Spleen (tissue), 7 donors: ENCODE data around the gene SLC35G3.

Experiments used
- CTCF ChIP-seq, 11 experiments: fragments of 200-600 bp in 7 of 11; fragments of 450-650 bp in 4 of 11; sonication (generic) in 4 of 11; IDR thresholded peaks in 8 of 11; conservative IDR thresholded peaks in 3 of 11; 1 replicate in 7 of 11; 2 replicates in 4 of 11; pipeline versions ENCODE4 v1.4.0 to v1.8.0; 2016 to 2021; ENCODE audit warnings: antibody characterized with exemption in 11 of 11, inconsistent platforms in 4 of 11, mild to moderate bottlenecking in 1 of 11
- POLR2A ChIP-seq, 3 donors: fragments of 450-650 bp; IDR thresholded peaks; one replicate each; pipeline ENCODE4 v1.5.1; 2017; ENCODE audit warnings: antibody characterized with exemption in 3 of 3, mild to moderate bottlenecking in 1 of 3
- donor health status: DM: no; HTN: no; CAD: no; lungs with moderate emphysema.
- donor health status: DM: no; HTN: no; CAD: no.
- donor health status: DM: no; HTN: no; CAD: no.

GRCh38 chr17:35149941-35150340, 44.3 kb downstream of the SLC35G3 start:
- no peak for TF ChIP-seq CTCF (IDR thresholded peaks at IDR 0.05 in 8 of 11, conservative IDR thresholded peaks at IDR 0.05 in 3 of 11)
- no peak for TF ChIP-seq POLR2A (IDR thresholded peaks at IDR 0.05)
